ENCODE results near the gene NGEF. TPM values are rescaled to one million over a fixed set of nuclear protein-coding genes. Genes with fewer than 3 reads are reported as not detected.
"Not testable (repeated sequence)": the region's sequence is repeated elsewhere in the genome, so short reads cannot be mapped to it uniquely, and the experiment has no call there.

The NGEF gene
- total RNA-seq, 4 donors from 2014 or later, result 4.0 to 16.5 (median 6.2) TPM

GRCh38 chr2:233020454-233020853 lies 7.4 kb upstream of the NGEF start:
- Histone ChIP-seq H3K36me3 (no peaks in the 10 kb centered on the region), H3K9me3 (no peaks in the 10 kb centered on the region), H3K4me3 (no peak overlapping the region), H3K27me3 (no peaks in the 10 kb centered on the region), H3K27ac (peak overlapping the region in 1 of 4 donors; percentile 56), H3K4me1 (peaks cover 0 to 3% (median 0%) of the 10 kb centered on the region in 3 donors)
- 76 to 79% methylated on average over 2 of the region's 2 CpGs for WGBS, 2 donors
- no peak for DNase-seq
- intact Hi-C loops (cut with DNase I), result no loop called here
- TF ChIP-seq POLR2A (IDR thresholded peaks at IDR 0.05) (no peak), CTCF (IDR thresholded peaks at IDR 0.05) (no peak)

- H3K9me3 ChIP-seq; H3K36me3 ChIP-seq; H3K4me1 ChIP-seq; H3K4me3 ChIP-seq; intact Hi-C loops (cut with DNase I); H3K27me3 ChIP-seq; DNase-seq; H3K27ac ChIP-seq: not testable (repeated sequence)
- 78 to 84% methylated on average over 4 of the region's 4 CpGs for WGBS, 2 donors
Observed at GRCh38 chr2:233019610-233020009, 6.6 kb upstream of the NGEF start.

- no peaks in the 10 kb centered on the region for H3K36me3 ChIP-seq
- 89 to 94% methylated on average over 1 of the region's 1 CpG for WGBS, 2 donors
- no peak for DNase-seq
- TF ChIP-seq CTCF (IDR thresholded peaks at IDR 0.05) (no peak), POLR2A (IDR thresholded peaks at IDR 0.05) (no peak)
- H3K4me3 ChIP-seq, result no peak overlapping the region
- no peaks in the 10 kb centered on the region for H3K27me3 ChIP-seq
- no peak overlapping the region for H3K27ac ChIP-seq
- intact Hi-C loops (cut with DNase I), result no loop called here
- peaks cover 0 to 3% (median 0%) of the 10 kb centered on the region in 3 donors for H3K4me1 ChIP-seq
- H3K9me3 ChIP-seq, result no peaks in the 10 kb centered on the region
Observed at GRCh38 chr2:233017947-233018346, 4.9 kb upstream of the NGEF start.

GRCh38 chr2:233015019-233015645 lies 2.1 kb upstream of the NGEF start:
- DNase-seq, result no peak
- H3K4me3 ChIP-seq, result no peak overlapping the region
- no peaks in the 10 kb centered on the region for H3K27me3 ChIP-seq
- H3K9me3 ChIP-seq, result no peaks in the 10 kb centered on the region
- H3K4me1 ChIP-seq, result no peaks in the 10 kb centered on the region
- WGBS, 2 donors, result 96 to 100% methylated on average over 1 of the region's 1 CpG
- TF ChIP-seq POLR2A (IDR thresholded peaks at IDR 0.05) (no peak), CTCF (IDR thresholded peaks at IDR 0.05) (no peak)
- intact Hi-C loops (cut with DNase I), result no loop called here
- no peaks in the 10 kb centered on the region for H3K36me3 ChIP-seq
- H3K27ac ChIP-seq, result no peak overlapping the region

GRCh38 chr2:233013650-233014049 lies 594 bp upstream of the NGEF start:
- H3K36me3 ChIP-seq, result no peaks in the 10 kb centered on the region
- H3K27ac ChIP-seq, result no peak overlapping the region
- WGBS, 2 donors, result 67 to 85% methylated on average over 1 of the region's 1 CpG
- DNase-seq, result no peak
- H3K4me1 ChIP-seq, result no peaks in the 10 kb centered on the region
- no peaks in the 10 kb centered on the region for H3K27me3 ChIP-seq
- no peak for TF ChIP-seq CTCF (IDR thresholded peaks at IDR 0.05)
- no peak for TF ChIP-seq POLR2A (IDR thresholded peaks at IDR 0.05)
- no peaks in the 10 kb centered on the region for H3K9me3 ChIP-seq
- no peak overlapping the region for H3K4me3 ChIP-seq
- intact Hi-C loops (cut with DNase I), result no loop called here
